NB4 (cell line): Measurements from ENCODE around the gene TRIOBP.

Experiments
- DNase-seq: peaks from one replicate; pipeline ENCODE4 v3.0.0; 2010; ENCODE audit warnings: low read depth
- H3K4me3 ChIP-seq: one replicate; pipeline ENCODE4 v1.5.1; 2011; ENCODE audit warnings: mild to moderate bottlenecking, low read depth, low read length, moderate library complexity
- CTCF ChIP-seq: IDR thresholded peaks from one replicate; pipeline ENCODE4 v1.5.1; 2012; ENCODE audit warnings: low read depth, low read length
- MAX ChIP-seq: IDR thresholded peaks from 2 replicates; pipeline ENCODE4 v1.6.1; 2011; ENCODE audit warnings: low read depth, low read length
- MYC ChIP-seq: IDR thresholded peaks from 2 replicates; pipeline ENCODE4 v1.6.1; 2011; ENCODE audit warnings: low read depth, low read length
- POLR2A ChIP-seq: IDR thresholded peaks from 2 replicates; pipeline ENCODE4 v1.6.1; 2011; ENCODE audit warnings: mild to moderate bottlenecking; ENCODE audit not compliant: insufficient read length; ENCODE audit errors: extremely low read depth

The TRIOBP gene

GRCh38 chr22:37679670-37680069, 17.2 kb upstream of the TRIOBP start:
- no peak overlapping the region for H3K4me3 ChIP-seq
- DNase-seq = no peak
- TF ChIP-seq MYC = no peak
- no peak for TF ChIP-seq MAX
- no peak for TF ChIP-seq POLR2A
- TF ChIP-seq CTCF = no peak

GRCh38 chr22:37680191-37680851, 16.5 kb upstream of the TRIOBP start:
- TF ChIP-seq MYC (no peak), POLR2A (no peak), MAX (no peak), CTCF (no peak)
- no peak for DNase-seq
- H3K4me3 ChIP-seq = no peak overlapping the region

- peak; percentile 41 for DNase-seq
- no peak for TF ChIP-seq MAX
- no peak for TF ChIP-seq MYC
- H3K4me3 ChIP-seq = no peak overlapping the region
Measured at GRCh38 chr22:37681001-37681424, 15.8 kb upstream of the TRIOBP start.

GRCh38 chr22:37681556-37682049, 15.2 kb upstream of the TRIOBP start:
- TF ChIP-seq POLR2A = no peak
- TF ChIP-seq CTCF = peak; percentile 86
- H3K4me3 ChIP-seq = no peak overlapping the region
- DNase-seq = peak; percentile 86

GRCh38 chr22:37684803-37685615, 11.8 kb upstream of the TRIOBP start:
- TF ChIP-seq CTCF (no peak), POLR2A (no peak), MYC (no peak), MAX (no peak)
- DNase-seq = no peak
- no peak overlapping the region for H3K4me3 ChIP-seq

GRCh38 chr22:37686002-37686982, 10.6 kb upstream of the TRIOBP start, which contains the start of gene NOL12:
NOL12 (plus strand) TSS chr22:37686343; CDS start chr22:37686393, 50 bp downstream.
- TF ChIP-seq POLR2A (no peak), MAX (peak; percentile 63), MYC (peak; percentile 70), CTCF (no peak)
- peak within 1 kb of the TSS; percentile 86 for H3K4me3 ChIP-seq
- peak; percentile 91 for DNase-seq
